ENCODE results near the gene SLC16A5. TPM values are rescaled to one million over a fixed set of nuclear protein-coding genes. Genes with fewer than 3 reads are reported as not detected.
"Not testable (repeated sequence)": the region's sequence is repeated elsewhere in the genome, so short reads cannot be mapped to it uniquely, and the experiment has no call there.

The SLC16A5 gene
- total RNA-seq, 4 donors from 2014 or later: 59.1 to 93.3 (median 61.4) TPM

GRCh38 chr17:75133001-75133400 lies 45.2 kb downstream of the SLC16A5 start:
- 92% methylated on average over 3 of the region's 3 CpGs for WGBS
- Histone ChIP-seq H3K9me3 (no peaks in the 10 kb centered on the region), H3K27me3 (no peaks in the 10 kb centered on the region), H3K4me1 (peaks cover 20% of the 10 kb centered on the region), H3K27ac (no peak overlapping the region), H3K36me3 (peaks cover 17% of the 10 kb centered on the region), H3K4me3 (no peak overlapping the region)
- no peak for DNase-seq (ENCODE audit: low spot score in 2 of 2)
- TF ChIP-seq EP300 (IDR thresholded peaks at IDR 0.05): no peak
- no peak for TF ChIP-seq POLR2AphosphoS5 (IDR thresholded peaks at IDR 0.05)
- TF ChIP-seq, protein P1, sequence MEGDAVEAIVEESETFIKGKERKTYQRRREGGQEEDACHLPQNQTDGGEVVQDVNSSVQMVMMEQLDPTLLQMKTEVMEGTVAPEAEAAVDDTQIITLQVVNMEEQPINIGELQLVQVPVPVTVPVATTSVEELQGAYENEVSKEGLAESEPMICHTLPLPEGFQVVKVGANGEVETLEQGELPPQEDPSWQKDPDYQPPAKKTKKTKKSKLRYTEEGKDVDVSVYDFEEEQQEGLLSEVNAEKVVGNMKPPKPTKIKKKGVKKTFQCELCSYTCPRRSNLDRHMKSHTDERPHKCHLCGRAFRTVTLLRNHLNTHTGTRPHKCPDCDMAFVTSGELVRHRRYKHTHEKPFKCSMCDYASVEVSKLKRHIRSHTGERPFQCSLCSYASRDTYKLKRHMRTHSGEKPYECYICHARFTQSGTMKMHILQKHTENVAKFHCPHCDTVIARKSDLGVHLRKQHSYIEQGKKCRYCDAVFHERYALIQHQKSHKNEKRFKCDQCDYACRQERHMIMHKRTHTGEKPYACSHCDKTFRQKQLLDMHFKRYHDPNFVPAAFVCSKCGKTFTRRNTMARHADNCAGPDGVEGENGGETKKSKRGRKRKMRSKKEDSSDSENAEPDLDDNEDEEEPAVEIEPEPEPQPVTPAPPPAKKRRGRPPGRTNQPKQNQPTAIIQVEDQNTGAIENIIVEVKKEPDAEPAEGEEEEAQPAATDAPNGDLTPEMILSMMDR (IDR thresholded peaks at IDR 0.05): no peak
- no peak for TF ChIP-seq POLR2A (IDR thresholded peaks at IDR 0.05)

- peaks cover 20% of the 10 kb centered on the region for H3K4me1 ChIP-seq
These were observed 46.0 kb downstream of the SLC16A5 start for GRCh38 chr17:75133607-75134347.

GRCh38 chr17:75135452-75135851 lies 47.7 kb downstream of the SLC16A5 start:
- no peak overlapping the region for H3K27ac ChIP-seq
- no peaks in the 10 kb centered on the region for H3K9me3 ChIP-seq
- DNase-seq (ENCODE audit: low spot score in 2 of 2): no peak
- no peaks in the 10 kb centered on the region for H3K27me3 ChIP-seq
- no peaks in the 10 kb centered on the region for H3K36me3 ChIP-seq
- TF ChIP-seq, protein P1 (IDR thresholded peaks at IDR 0.05): no peak
- no peak for TF ChIP-seq POLR2AphosphoS5 (IDR thresholded peaks at IDR 0.05)
- TF ChIP-seq EP300 (IDR thresholded peaks at IDR 0.05): no peak
- no peak for TF ChIP-seq POLR2A (IDR thresholded peaks at IDR 0.05)
- no peak overlapping the region for H3K4me3 ChIP-seq
- 70% methylated on average over 5 of the region's 5 CpGs for WGBS
- peaks cover 15% of the 10 kb centered on the region for H3K4me1 ChIP-seq

More at GRCh38 chr17:75133607-75134347, 46.0 kb downstream of the SLC16A5 start:
- not testable (repeated sequence) for H3K27me3 ChIP-seq; H3K9me3 ChIP-seq; DNase-seq (ENCODE audit: low spot score in 2 of 2); H3K4me3 ChIP-seq; H3K27ac ChIP-seq
- peaks cover 14% of the 10 kb centered on the region for H3K36me3 ChIP-seq
- 85% methylated on average over 14 of the region's 14 CpGs for WGBS

DNA sequence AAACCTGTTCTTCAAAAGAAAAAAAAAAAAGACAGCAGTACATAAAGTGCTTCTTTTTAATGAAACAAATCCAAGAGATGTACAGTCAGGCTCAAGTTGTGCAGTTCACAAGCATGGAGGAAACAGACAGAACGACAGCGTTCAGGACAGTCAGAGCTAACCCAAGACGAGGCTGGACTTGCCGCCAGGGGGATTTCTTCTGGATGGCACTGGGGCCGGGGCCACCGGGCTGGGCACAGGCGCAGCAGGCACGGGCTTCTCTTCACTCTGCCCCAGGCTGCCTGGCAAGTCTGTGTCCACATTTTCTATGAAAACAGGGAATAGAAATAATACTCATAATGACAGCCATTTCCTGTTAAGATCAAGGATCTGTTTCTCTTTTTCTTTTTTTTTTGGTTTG lies 48.2 kb downstream of the SLC16A5 start:
- peaks cover 10% of the 10 kb centered on the region for H3K4me1 ChIP-seq
- no peaks in the 10 kb centered on the region for H3K9me3 ChIP-seq
- no peak overlapping the region for H3K27ac ChIP-seq
- H3K4me3 ChIP-seq: no peak overlapping the region
- 68% methylated on average over 8 of the region's 8 CpGs for WGBS
- TF ChIP-seq, protein P1 (IDR thresholded peaks at IDR 0.05): no peak
- TF ChIP-seq POLR2A (IDR thresholded peaks at IDR 0.05) (no peak), EP300 (IDR thresholded peaks at IDR 0.05) (no peak), POLR2AphosphoS5 (IDR thresholded peaks at IDR 0.05) (no peak)
- peaks cover 3% of the 10 kb centered on the region for H3K36me3 ChIP-seq
- no peak for DNase-seq (ENCODE audit: low spot score in 2 of 2)
- H3K27me3 ChIP-seq: no peaks in the 10 kb centered on the region

DNA sequence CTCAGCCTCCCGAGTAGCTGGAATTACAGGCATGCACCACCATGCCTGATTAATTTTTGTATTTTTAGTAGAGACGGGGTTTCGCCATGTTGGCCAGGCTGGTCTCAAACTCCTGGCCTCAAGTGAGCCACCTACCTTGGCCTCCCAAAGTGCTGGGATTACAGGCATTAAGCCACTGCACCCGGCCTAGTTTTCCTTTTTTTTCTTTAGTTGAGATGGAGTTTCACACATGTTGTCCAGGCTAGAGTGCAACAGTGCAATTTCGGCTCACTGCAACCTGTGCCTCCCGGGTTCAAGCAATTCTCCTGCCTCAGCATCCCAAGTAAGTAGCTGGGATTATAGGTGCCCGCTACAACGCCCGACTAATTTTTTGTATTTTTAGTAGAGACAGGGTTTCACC lies 50.0 kb downstream of the SLC16A5 start:
- H3K27me3 ChIP-seq; H3K4me3 ChIP-seq; H3K9me3 ChIP-seq; H3K27ac ChIP-seq; H3K36me3 ChIP-seq; DNase-seq (ENCODE audit: low spot score in 2 of 2); H3K4me1 ChIP-seq: not testable (repeated sequence)
- WGBS: 93% methylated on average over 9 of the region's 9 CpGs

DNA sequence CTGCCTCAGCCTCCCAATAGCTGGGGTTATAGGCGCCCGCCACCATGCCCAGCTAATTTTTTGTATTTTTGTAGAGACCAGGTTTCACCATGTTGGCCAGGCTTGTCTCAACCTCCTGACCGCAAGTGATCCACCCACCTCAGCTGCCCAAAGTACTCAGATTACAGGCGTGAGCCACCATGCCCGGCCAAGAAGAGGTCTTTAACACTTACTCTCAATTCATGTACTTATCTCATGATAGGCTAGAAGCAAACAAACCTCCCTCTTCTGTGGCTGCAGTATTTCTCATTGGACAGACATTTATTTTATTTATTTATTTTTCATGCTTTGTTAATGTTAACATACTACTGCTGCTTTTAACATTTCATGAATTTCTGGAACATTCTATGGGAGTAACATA lies 50.8 kb downstream of the SLC16A5 start:
- peaks cover 15% of the 10 kb centered on the region for H3K36me3 ChIP-seq
- 94% methylated on average over 5 of the region's 5 CpGs for WGBS
- no peak overlapping the region for H3K27ac ChIP-seq

More for the DNA sequence above, 50.8 kb downstream of the SLC16A5 start:
- no peak for TF ChIP-seq EP300 (IDR thresholded peaks at IDR 0.05)
- no peak for TF ChIP-seq POLR2A (IDR thresholded peaks at IDR 0.05)
- TF ChIP-seq, protein P1 (IDR thresholded peaks at IDR 0.05): no peak
- no peak for TF ChIP-seq POLR2AphosphoS5 (IDR thresholded peaks at IDR 0.05)
- Histone ChIP-seq H3K4me3 (no peak overlapping the region), H3K4me1 (peaks cover 2% of the 10 kb centered on the region), H3K9me3 (no peaks in the 10 kb centered on the region), H3K27me3 (no peaks in the 10 kb centered on the region)
- DNase-seq (ENCODE audit: low spot score in 2 of 2): no peak
